HG03196 (cell line): ENCODE measurements around the gene FBP2.

Source experiments
- ATAC-seq: cut with Tn5 transposase; IDR thresholded peaks from one replicate; pipeline ENCODE4 v1.9.1; 2021; ENCODE audit not compliant: unreplicated experiment

Gene FBP2

GRCh38 chr9:94593459-94594345, at the start of gene FBP2:
Gene FBP2, minus strand, starts transcription at chr9:94593824. Its CDS starts 98 bp downstream, at chr9:94593726.
- ATAC-seq: no peak

GRCh38 chr9:94643176-94643575, 49.6 kb upstream of the FBP2 start:
- ATAC-seq: no peak

- ATAC-seq: no peak
Measured at GRCh38 chr9:94642501-94642900, 48.9 kb upstream of the FBP2 start.

- ATAC-seq: no peak
Measured at GRCh38 chr9:94639999-94640376, 46.4 kb upstream of the FBP2 start.

GRCh38 chr9:94639061-94639998, 45.7 kb upstream of the FBP2 start, which contains the start of gene FBP1:
Gene FBP1, minus strand, starts transcription at chr9:94639518. Its CDS starts 208 bp downstream, at chr9:94639310.
- ATAC-seq: no peak

GRCh38 chr9:94638335-94639060, 44.9 kb upstream of the FBP2 start:
- no peak for ATAC-seq

GRCh38 chr9:94632737-94633136, 39.1 kb upstream of the FBP2 start:
- ATAC-seq: no peak

GRCh38 chr9:94631599-94631998, 38.0 kb upstream of the FBP2 start:
- ATAC-seq: no peak

- ATAC-seq: no peak
Measured at GRCh38 chr9:94630833-94631232, 37.2 kb upstream of the FBP2 start.

- ATAC-seq: no peak
Measured at GRCh38 chr9:94630281-94630680, 36.7 kb upstream of the FBP2 start.

- no peak for ATAC-seq
Measured at GRCh38 chr9:94627287-94627686, 33.7 kb upstream of the FBP2 start.

GRCh38 chr9:94625835-94626234, 32.2 kb upstream of the FBP2 start:
- no peak for ATAC-seq

GRCh38 chr9:94624629-94625028, 31.0 kb upstream of the FBP2 start:
- no peak for ATAC-seq

GRCh38 chr9:94623253-94623652, 29.6 kb upstream of the FBP2 start:
- ATAC-seq: no peak

GRCh38 chr9:94622087-94622800, 28.6 kb upstream of the FBP2 start:
- no peak for ATAC-seq

GRCh38 chr9:94619026-94619425, 25.4 kb upstream of the FBP2 start:
- ATAC-seq: no peak

- no peak for ATAC-seq
Measured at GRCh38 chr9:94613003-94613402, 19.4 kb upstream of the FBP2 start.

GRCh38 chr9:94612071-94612470, 18.4 kb upstream of the FBP2 start:
- ATAC-seq: no peak

- ATAC-seq: no peak
Measured at GRCh38 chr9:94611638-94612068, 18.0 kb upstream of the FBP2 start.

GRCh38 chr9:94610181-94610606, 16.6 kb upstream of the FBP2 start:
- no peak for ATAC-seq

GRCh38 chr9:94607423-94607691, 13.7 kb upstream of the FBP2 start:
- ATAC-seq: no peak
